ENCODE data around the gene STX18.
"Not testable (repeated sequence)": the region's sequence is repeated elsewhere in the genome, so short reads cannot be mapped to it uniquely, and the experiment has no call there.

STX18 gene

GRCh38 chr4:4438891-4439290 is 103.0 kb downstream of the STX18 start:
- DNase-seq (ENCODE audit: low read depth in 2 of 2) = no peak

DNA sequence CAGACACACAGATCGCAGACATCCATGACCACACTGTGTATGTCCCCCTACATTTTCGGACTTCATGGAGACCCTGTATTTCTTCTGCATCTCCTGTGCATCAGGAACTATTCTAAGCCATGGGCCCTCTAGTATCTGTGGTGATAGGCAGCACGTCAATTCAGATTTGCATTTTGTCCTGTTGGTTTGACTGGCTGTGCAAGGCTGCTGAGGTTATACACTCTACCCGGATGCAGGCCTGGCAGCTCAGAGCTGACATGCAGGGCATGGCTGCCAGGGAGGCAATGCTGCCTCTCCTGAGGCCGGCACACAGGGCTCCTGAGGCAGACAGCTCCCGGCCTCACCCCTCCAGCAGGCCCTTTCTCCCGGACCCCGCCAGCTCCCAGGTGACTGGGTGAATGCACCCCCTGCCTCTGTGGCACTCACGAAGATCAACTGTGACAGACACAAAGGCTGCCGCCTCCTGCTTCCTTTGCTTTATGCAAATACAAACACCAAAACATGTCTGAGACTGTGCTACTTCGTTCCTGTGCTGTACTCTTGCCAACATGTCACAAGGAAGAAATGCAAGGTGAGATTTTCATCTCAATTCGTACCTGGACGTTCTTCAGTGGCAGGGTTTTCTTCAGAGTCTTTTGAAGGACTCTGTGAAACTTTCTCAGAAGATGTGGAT is 103.9 kb downstream of the STX18 start:
- DNase-seq (ENCODE audit: low read depth in 2 of 2) = no peak

GRCh38 chr4:4436244-4436823 is 105.5 kb downstream of the STX18 start:
- no peak for DNase-seq (ENCODE audit: low read depth in 2 of 2)

DNA sequence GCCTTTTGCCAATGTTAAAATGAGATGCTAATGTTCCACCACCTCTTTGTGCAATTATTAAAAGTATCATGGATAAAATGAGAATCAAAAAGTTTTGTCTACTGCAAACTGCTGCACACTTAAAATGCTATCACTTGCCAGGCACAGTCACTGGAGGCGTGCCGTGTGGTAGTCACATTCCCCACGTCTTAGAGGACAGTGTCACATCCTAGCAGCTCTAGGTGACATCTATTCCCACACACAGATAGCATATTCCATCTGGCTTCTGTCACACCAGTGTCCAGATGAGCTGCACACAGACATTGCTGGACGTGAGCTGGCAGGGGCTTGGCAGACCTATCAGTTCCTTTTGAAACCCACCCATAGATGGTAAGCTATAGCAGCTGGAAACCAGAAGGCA is 107.9 kb downstream of the STX18 start:
- no peak for DNase-seq (ENCODE audit: low read depth in 2 of 2)

DNA sequence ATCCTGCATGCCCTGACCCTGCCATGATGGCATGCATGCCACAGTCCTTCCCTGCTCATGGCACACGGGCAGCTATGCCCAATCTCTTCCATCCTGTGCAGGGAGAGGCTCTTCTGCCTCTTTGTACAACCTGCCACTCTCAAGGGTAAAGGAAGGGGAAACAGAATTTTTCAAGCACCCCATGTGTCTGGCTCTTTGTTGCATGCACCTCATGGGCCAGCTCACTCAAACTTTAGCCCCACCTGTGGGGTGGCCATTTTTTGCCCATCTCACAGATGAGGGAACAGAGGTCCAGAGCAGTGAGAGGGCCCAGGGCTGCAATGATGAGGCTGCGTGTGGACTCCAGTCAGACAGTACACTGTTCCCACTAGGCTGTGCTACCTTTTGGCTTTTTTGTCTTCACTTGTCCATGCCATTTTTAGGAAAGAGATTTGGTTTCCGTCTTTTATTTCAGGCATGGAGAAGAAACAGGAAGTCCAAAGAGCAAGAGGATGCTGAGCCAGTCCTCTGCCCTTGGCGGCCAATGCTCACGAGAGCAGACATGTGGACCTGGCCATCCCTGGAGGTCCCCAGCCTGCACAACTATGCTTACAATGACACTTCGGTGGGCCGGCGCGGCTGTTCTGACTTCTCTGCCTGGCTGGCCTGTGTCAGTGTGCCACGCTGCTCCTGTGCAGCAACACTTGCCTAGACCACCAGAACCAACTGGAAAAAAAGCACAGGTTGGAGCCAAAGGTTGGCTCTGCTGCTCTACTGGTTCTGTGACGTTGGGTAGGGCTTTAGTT is 109.3 kb downstream of the STX18 start:
- DNase-seq (ENCODE audit: low read depth in 2 of 2) = no peak

- peak; percentile 34 to 40 for DNase-seq (ENCODE audit: low read depth in 2 of 2)
Measured at GRCh38 chr4:4430492-4431195, 111.2 kb downstream of the STX18 start.

DNA sequence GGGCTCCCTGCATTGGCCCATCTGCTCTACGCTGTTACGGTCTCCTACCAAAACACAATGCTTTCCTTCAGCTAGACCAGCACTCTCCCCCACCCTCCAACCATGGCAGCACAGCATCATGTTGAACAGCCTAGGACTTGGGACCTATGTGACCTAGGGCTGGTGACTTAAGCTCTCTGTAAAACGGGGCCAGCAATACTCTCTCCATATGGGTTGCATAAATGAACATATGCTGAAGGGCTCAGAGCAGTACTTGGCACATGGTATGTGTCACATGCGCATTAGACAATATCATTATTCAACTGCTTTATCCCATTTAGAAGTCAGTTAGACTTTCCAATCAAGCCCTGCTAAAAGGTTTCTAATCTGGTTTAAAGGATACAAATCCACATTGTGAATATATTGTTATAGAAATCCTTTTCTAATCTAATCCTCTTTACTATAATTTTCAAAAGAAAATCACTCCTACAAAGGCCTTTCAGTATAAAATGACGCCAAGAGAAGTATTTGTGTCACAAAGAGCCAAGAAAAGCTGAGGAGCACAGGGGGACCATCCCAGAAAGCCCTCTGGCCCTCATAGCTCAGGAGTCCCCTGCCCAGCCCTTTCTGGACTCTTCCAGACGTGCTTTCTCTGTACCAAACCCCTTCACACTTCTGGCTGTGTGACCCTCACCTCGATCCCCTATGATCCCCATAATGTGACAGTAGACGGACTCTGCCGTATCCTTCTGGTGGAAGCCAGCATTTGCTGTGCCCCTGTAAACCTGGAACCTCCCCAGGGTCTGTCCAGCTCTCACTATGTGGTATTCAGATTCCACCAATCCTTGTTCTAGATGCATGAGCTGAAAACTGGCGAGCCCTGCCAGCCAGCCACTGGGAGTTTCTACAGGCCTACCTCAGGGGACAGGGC is 112.6 kb downstream of the STX18 start:
- DNase-seq (ENCODE audit: low read depth in 2 of 2) = no peak

GRCh38 chr4:4427886-4428285 is 114.0 kb downstream of the STX18 start:
- DNase-seq (ENCODE audit: low read depth in 2 of 2) = no peak

- DNase-seq (ENCODE audit: low read depth in 2 of 2) = no peak
Measured at GRCh38 chr4:4427121-4427870, 114.6 kb downstream of the STX18 start.

DNA sequence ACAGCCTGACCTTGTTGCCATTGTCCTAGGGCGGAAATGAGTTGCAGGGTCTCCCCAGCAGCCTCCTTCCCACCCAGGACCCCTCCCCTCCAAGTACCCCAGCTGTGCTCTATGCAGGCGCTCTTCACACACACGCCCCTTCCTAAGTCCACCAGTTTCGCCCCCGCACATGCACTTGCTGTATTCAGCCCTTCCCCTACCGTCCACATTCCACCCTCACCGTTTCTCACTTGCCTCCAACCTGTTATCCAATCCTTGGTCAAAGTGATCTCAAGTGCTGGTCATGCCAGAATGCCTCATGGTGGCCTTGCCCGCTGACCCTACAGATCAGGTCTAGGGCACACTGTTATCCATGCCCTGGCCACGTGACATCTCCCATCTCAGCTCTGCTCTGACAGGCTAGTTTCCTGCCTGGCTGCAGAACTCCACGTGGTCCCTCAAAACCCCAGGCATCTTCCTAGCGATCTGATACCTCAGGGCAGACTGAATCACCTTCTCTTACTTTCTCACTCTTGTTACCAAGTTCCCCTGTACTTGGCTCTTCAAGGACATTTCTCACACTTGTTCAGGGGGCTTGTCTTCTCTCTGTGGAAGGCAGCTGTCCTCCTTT is 115.2 kb downstream of the STX18 start:
- DNase-seq (ENCODE audit: low read depth in 2 of 2) = no peak

DNA sequence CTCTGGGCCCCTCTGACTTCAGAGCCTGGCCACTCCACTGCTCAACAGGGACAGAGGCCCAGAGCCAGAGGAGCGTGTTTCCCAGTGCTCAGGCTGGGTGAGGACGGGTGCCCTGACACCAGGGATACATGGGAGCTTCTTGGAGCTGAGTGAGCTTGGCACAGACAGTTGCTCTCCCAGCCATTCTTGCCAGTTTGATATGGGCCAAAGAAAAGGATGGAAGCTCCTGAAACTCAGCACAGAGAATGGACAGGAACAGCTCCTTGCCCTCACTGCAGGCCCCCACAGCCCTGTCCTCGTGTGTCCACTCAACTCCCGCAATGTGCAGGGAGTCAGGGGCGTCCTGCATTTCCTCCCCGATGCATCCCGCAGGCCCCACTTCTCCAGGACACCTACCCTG is 116.2 kb downstream of the STX18 start:
- DNase-seq (ENCODE audit: low read depth in 2 of 2) = no peak

GRCh38 chr4:4425119-4425690 is 116.6 kb downstream of the STX18 start:
- DNase-seq (ENCODE audit: low read depth in 2 of 2) = no peak

- no peak for DNase-seq (ENCODE audit: low read depth in 2 of 2)
Measured at GRCh38 chr4:4424499-4425115, 117.2 kb downstream of the STX18 start.

DNA sequence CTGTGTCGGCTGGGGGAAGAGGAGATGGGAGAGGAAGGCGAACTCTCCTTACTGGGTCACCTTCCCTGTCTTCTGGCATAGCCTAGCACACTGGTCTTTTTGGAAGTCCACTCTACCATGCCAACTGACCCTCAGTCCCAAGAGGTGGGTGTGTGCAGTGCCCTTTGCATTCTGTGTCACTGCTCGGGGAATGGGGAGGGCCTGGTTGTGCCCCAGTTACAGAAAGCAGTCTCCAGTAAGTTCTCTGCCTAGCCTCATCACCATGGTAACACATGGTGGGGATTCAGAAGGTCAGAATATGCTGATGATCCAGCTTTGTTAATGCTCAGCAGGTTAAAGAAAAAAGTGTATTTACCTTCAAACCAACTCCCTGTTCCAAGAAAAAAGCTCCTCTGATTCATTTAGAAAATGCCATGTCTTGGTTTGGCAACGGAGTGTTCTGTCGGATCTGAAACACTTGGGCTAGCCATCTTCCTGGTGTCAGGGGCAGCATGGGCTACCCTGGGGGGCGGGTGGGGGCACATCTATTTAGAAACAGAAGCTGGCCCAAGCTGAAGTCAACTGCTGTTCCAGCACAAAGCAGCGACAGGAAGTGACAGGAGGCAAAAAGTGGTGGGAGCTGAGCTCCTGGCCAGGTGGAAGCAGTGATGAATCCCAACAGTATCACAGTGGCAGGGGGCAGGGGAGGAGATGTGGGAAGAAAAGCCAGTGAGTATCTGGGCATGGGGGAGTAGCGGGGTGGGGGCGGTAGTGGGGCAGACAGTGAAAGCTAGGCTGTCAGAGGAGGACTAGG is 117.9 kb downstream of the STX18 start:
- no peak for DNase-seq (ENCODE audit: low read depth in 2 of 2)

DNA sequence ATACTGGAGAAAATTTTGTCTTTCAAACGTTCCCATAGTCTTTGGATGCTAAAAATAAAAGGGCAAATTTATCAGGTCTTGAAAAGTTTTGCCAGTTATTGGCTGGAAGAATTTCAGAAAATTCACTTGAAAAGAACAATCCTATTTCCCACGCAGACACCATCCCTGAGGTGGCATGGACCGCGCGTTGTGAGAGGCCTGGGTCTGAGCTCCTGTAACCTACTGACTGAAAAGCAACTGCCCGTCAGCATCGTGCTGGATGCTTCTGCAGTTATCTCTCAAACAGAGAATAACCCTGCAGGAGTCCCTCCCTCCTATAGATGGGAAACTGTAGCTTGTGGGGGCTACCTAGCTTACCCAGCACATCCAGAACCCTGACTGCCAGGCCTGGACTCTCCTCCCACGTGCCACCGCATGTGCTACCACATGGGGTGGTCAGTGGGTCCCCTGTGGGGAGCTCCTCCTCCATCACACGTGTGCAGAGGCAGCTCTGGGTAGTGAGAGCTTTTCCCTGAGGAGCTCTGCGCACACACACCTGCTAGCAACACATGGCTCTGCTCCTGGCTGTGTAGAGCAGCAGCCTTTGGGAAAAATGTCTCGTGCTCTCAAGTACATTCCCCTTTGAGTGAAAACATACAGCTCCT is 118.9 kb downstream of the STX18 start:
- no peak for DNase-seq (ENCODE audit: low read depth in 2 of 2)

DNA sequence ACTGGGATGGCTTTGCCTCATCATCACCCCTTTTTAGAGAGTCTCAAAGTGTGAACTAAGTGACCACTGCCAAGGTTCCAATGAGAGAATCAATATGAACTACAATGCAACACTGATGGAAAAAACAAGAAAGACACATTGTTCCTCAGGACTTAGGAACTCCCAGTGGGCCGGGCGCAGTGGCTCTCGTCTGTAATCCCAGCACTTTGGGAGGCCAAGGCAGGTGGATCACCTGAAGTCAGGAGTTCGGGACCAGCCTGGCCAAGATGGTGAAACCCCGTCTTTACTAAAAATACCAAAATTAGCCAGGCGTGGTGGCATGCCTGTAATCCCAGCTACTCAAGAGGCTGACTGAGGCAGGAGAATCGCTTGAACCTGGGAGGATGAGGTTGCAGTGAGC is 119.7 kb downstream of the STX18 start:
- DNase-seq (ENCODE audit: low read depth in 2 of 2) = not testable (repeated sequence)

- DNase-seq (ENCODE audit: low read depth in 2 of 2) = no peak
Measured at GRCh38 chr4:4421356-4421755, 120.5 kb downstream of the STX18 start.

- DNase-seq (ENCODE audit: low read depth in 2 of 2) = no peak
Measured at GRCh38 chr4:4420421-4420820, 121.4 kb downstream of the STX18 start.

All from stimulated activated CD4-positive, alpha-beta T cell treated with anti-CD3 and anti-CD28 coated beads, Interleukin-4, amount 100 ng/mL, for 48 hours (primary cell).